Body of pancreas (tissue), 4 donors: ENCODE measurements around the gene CD151. TPM values are rescaled to one million over a fixed set of nuclear protein-coding genes. Genes with fewer than 3 reads are reported as not detected.

ENCODE experiments used
- ATAC-seq: fragments of 150-250 bp; one replicate; pipeline ENCODE4 v1.9.1; 2016
- DNase-seq, 4 donors: peaks; one replicate each; pipeline ENCODE4 v3.0.0-alpha.2; 2019
- H3K27ac ChIP-seq, 4 donors: fragments of 200-600 bp; sonication (generic); 1 replicate in 3 of 4; 2 replicates in 1 of 4; pipeline versions ENCODE4 v1.5.1 to v1.6.1; 2016 to 2019; ENCODE audit warnings: mild to moderate bottlenecking in 1 of 4, mixed read lengths in 1 of 4, moderate library complexity in 1 of 4
- H3K27me3 ChIP-seq, 2 donors: fragments of 200-600 bp; sonication (generic); one replicate each; pipeline ENCODE4 v1.6.0; 2016; ENCODE audit warnings: mild to moderate bottlenecking in 1 of 2
- H3K36me3 ChIP-seq, 2 donors: fragments of 200-600 bp; sonication (generic); replicated peaks in 1 of 2; 2 replicates each; pipeline ENCODE4 v1.5.1; 2016; ENCODE audit warnings: low read depth in 2 of 2; ENCODE audit not compliant: insufficient read depth in 1 of 2
- H3K4me1 ChIP-seq: fragments of 200-600 bp; sonication (generic); one replicate; pipeline ENCODE4 v1.6.0; 2016
- H3K4me3 ChIP-seq, 2 donors: fragments of 200-600 bp; sonication (generic); 1 replicate in 1 of 2; 2 replicates in 1 of 2; pipeline ENCODE4 v1.5.1; 2016 to 2019
- H3K9me3 ChIP-seq, 3 donors: fragments of 200-600 bp; sonication (generic); 1 replicate in 2 of 3; 2 replicates in 1 of 3; pipeline ENCODE4 v1.5.1; 2016
- CTCF ChIP-seq, 7 experiments: fragments of 450-650 bp in 4 of 7; fragments of 200-600 bp in 3 of 7; sonication (generic) in 3 of 7; IDR thresholded peaks; one replicate each; pipeline ENCODE4 v1.5.1; 2016 to 2019; ENCODE audit warnings: antibody characterized with exemption in 7 of 7
- POLR2A ChIP-seq, 3 donors: fragments of 450-650 bp; IDR thresholded peaks; one replicate each; pipeline ENCODE4 v1.6.1; 2016; ENCODE audit warnings: antibody characterized with exemption in 3 of 3, mild to moderate bottlenecking in 2 of 3
- WGBS, 2 donors: methylation state at CpG; one replicate each; pipeline ENCODE4 v1.1.5; 2017; 5-methylcytosine and 5-hydroxymethylcytosine counted together
- intact Hi-C: fragments of 100-400 bp; cut with DNase I; formaldehyde crosslinking; loops from one replicate; pipeline ENCODE4 v1.15.1; 2023
- total RNA-seq, 2 donors: library from RNA; depleted of rRNA; stranded (reverse); fragments of >200 nt; gene quantifications; one replicate each; pipeline ENCODE4 v1.1.0, GENCODE V29; 2016

Gene CD151
- total RNA-seq, 2 donors from 2014 or later, result 152 to 282 TPM

DNA sequence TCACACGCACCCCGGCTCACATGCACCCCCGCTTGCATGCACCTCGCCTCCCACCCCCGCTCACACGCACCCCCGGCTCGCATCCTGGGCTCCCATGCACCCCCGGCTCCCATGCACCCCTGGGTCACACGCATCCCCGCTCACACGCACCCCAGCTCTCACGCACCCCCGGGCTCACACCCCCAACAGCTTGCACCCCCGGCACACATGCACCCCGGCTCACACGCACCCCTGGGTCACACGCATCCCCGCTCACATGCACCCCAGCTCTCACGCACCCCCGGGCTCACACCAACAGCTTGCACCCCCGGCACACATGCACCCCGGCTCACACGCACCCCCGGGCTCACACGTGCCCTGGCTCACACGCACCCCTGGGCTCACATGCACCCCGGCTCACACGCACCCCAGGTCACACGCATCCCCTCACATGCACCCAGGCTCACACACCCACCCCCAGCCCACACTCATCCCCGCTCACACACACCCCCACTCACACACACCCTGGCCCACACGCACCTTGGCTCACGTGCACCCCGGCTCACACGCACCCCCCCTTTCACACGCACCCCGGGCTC lies 26.1 kb downstream of the CD151 start:
- TF ChIP-seq CTCF (IDR thresholded peaks at IDR 0.05), result no peak

DNA sequence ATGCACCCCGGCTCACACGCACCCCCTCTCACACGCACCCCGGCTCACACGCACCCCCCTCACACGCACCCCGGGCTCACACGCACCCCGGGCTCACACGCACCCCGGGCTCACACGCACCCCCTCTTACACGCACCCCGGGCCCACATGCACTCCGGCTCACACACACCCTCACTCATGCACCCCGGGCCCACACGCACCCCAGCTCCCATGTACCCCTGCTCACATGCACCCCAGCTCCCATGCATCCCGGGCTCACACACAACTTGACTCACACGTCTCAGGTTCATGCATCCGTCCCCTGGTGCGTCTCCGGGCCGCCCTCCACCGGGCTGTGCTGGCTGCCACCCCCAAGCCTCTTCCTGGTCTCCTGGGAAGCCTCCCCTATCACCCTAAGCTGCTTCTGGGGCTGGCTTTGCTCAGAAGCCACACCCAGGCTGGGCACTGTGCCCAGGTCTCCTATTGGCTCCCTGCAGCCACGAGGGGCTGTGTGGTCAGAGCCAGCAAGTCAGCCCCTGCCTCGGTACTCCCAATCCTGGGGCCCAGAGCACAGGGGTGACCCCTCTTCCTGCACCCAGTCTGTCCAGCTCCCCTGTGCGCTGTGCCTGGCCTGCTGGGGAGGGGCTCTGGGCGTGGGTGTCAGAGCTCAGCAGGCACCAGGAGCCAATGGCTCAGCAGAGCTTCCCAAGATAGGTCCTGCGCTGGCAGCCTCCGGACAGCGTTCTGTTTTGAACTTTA lies 26.8 kb downstream of the CD151 start:
- intact Hi-C loops, result loop anchor here (5.0 to 10.0 kb wide), 2 partner anchors 178 to 595 kb away; partner anchors contain the start of gene MUC6
- ATAC-seq (peak; percentile 67), DNase-seq (peak; percentile 70 to 86 (median 81))
- Histone ChIP-seq H3K9me3 (no peaks in the 10 kb centered on the region), H3K4me3 (no peak overlapping the region), H3K27ac (no peak overlapping the region), H3K27me3 (no peaks in the 10 kb centered on the region), H3K36me3 (no peaks in the 10 kb centered on the region), H3K4me1 (peaks cover 12% of the 10 kb centered on the region)
- WGBS, 2 donors, result 24 to 39% methylated on average over 10 to 18 of the region's 31 CpGs
- TF ChIP-seq CTCF (IDR thresholded peaks at IDR 0.05) (no peak), POLR2A (IDR thresholded peaks at IDR 0.05) (peak in 1 of 3 donors; percentile 8)

More for the DNA sequence above, 26.1 kb downstream of the CD151 start:
- Histone ChIP-seq H3K9me3 (no peaks in the 10 kb centered on the region), H3K4me3 (no peak overlapping the region), H3K4me1 (peaks cover 12% of the 10 kb centered on the region), H3K36me3 (no peaks in the 10 kb centered on the region), H3K27me3 (no peaks in the 10 kb centered on the region), H3K27ac (no peak overlapping the region)
- 83 to 84% methylated on average over 34 to 36 of the region's 37 CpGs for WGBS, 2 donors
- DNase-seq (no peak), ATAC-seq (no peak)
- intact Hi-C loops, result loop anchor here (5.0 kb wide), 1 partner anchor 178 kb away; the partner anchor contains the start of gene MUC6

DNA sequence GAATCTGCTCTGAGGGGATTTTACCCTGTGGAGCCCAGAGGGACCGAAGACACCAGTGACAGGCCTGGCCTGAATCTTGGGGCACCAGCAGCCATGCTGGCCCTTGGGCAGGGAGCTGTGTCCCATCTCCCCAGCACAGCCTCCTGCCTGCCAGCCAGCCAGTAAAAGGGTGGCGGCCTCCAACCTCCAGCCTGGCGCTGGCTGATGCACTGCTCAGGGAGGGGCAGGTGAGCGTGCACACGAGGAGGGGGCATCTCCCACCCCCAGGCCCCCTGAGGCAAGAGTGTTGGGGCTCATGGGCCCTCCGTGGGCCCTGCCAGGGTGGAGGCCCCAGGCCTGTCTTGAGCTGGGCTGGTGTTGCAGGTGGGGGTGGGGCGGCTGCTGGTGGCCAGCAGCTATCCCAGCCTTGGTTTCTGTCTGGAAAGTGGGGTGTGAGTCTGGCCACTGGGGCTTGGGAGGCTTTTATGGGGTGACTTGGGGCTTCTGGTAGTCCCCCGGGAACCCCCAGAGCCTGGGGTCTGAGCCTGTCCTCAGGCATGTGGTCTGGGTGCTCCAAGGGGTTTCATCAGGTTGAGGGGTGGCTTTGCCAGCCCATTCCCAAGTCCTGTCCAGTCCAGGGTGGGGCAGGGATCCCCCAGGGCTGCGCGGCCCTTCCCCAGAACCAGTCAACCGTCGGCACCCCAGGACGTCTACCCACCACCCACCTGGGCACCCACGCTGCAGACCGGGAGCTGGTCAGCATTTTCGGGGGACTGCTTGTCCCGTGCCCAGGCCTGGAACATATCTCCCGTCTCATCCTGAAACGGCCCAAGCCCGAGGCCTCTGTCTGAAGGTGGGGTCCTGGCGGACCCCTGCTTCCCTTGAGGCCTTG lies 27.7 kb downstream of the CD151 start:
- no peaks in the 10 kb centered on the region for H3K36me3 ChIP-seq
- WGBS, 2 donors, result 79 to 83% methylated on average over 6 to 19 of the region's 21 CpGs
- intact Hi-C loops, result loop anchor here (10.0 kb wide), 1 partner anchor 594 kb away; no protein-coding TSS in a partner anchor
- H3K4me1 ChIP-seq, result peaks cover 12% of the 10 kb centered on the region
- H3K27me3 ChIP-seq, result no peaks in the 10 kb centered on the region
- no peak overlapping the region for H3K4me3 ChIP-seq
- H3K27ac ChIP-seq, result no peak overlapping the region
- no peak for TF ChIP-seq CTCF (IDR thresholded peaks at IDR 0.05)
- no peak for TF ChIP-seq POLR2A (IDR thresholded peaks at IDR 0.05)
- DNase-seq (no peak), ATAC-seq (no peak)
- no peaks in the 10 kb centered on the region for H3K9me3 ChIP-seq

- Histone ChIP-seq H3K36me3 (no peaks in the 10 kb centered on the region), H3K4me3 (no peak overlapping the region), H3K4me1 (peaks cover 12% of the 10 kb centered on the region), H3K27me3 (no peaks in the 10 kb centered on the region), H3K9me3 (no peaks in the 10 kb centered on the region), H3K27ac (no peak overlapping the region)
- ATAC-seq (no peak), DNase-seq (no peak)
- TF ChIP-seq POLR2A (IDR thresholded peaks at IDR 0.05) (no peak), CTCF (IDR thresholded peaks at IDR 0.05) (no peak)
- WGBS, 2 donors, result 78 to 85% methylated on average over 10 to 14 of the region's 14 CpGs
- intact Hi-C loops, result loop anchor here (10.0 kb wide), 1 partner anchor 594 kb away; no protein-coding TSS in a partner anchor
These were observed 28.3 kb downstream of the CD151 start for GRCh38 chr11:861105-861479.
